HEK293 (cell line): ENCODE results near the gene KRTAP10-1.

ENCODE experiments used
- KLF10 ChIP-seq: fragments of 450-650 bp; IDR thresholded peaks from 2 replicates; pipeline ENCODE4 v1.5.1; 2018; ENCODE audit warnings: missing biosample characterization, mild to moderate bottlenecking, missing genetic modification characterization
- MEIS1 ChIP-seq: sonication (generic); formaldehyde crosslinking; IDR thresholded peaks from 2 replicates; pipeline ENCODE4 v1.8.1; 2022; ENCODE audit warnings: missing genetic modification reagents, mild to moderate bottlenecking, borderline replicate concordance
- ZBTB21 ChIP-seq: fragments of 450-650 bp; formaldehyde crosslinking; IDR thresholded peaks from 2 replicates; pipeline ENCODE4 v1.5.1; 2017; ENCODE audit warnings: missing biosample characterization, missing genetic modification characterization
- ZNF391 ChIP-seq: fragments of 450-650 bp; formaldehyde crosslinking; IDR thresholded peaks from 2 replicates; pipeline ENCODE4 v1.5.1; 2016; ENCODE audit warnings: low read depth, missing biosample characterization, missing genetic modification characterization, borderline replicate concordance
- ZNF433 ChIP-seq: fragments of 450-650 bp; formaldehyde crosslinking; IDR thresholded peaks from 2 replicates; pipeline ENCODE4 v1.5.1; 2016; ENCODE audit warnings: missing biosample characterization, missing genetic modification characterization, low read depth
- ZNF621 ChIP-seq: fragments of 450-650 bp; formaldehyde crosslinking; IDR thresholded peaks from 2 replicates; pipeline ENCODE4 v1.5.1; 2017; ENCODE audit warnings: missing biosample characterization, missing genetic modification characterization
- ZNF785 ChIP-seq: fragments of 450-650 bp; formaldehyde crosslinking; IDR thresholded peaks from 2 replicates; pipeline ENCODE4 v1.5.1; 2016; ENCODE audit warnings: missing biosample characterization, missing genetic modification characterization
- TF ChIP-seq, protein P1 (sequence below): fragments of 450-650 bp; formaldehyde crosslinking; IDR thresholded peaks from 2 replicates; pipeline ENCODE4 v1.5.1; 2016; ENCODE audit warnings: missing biosample characterization, missing genetic modification characterization
- TF ChIP-seq, protein P2 (sequence below): fragments of 450-650 bp; formaldehyde crosslinking; IDR thresholded peaks from 2 replicates; pipeline ENCODE4 v1.5.1; 2016; ENCODE audit warnings: missing biosample characterization, missing genetic modification characterization
- TF ChIP-seq, protein P3 (sequence below): fragments of 450-650 bp; formaldehyde crosslinking; IDR thresholded peaks from 2 replicates; pipeline ENCODE4 v1.5.1; 2016; ENCODE audit warnings: missing biosample characterization, missing genetic modification characterization

DNA sequence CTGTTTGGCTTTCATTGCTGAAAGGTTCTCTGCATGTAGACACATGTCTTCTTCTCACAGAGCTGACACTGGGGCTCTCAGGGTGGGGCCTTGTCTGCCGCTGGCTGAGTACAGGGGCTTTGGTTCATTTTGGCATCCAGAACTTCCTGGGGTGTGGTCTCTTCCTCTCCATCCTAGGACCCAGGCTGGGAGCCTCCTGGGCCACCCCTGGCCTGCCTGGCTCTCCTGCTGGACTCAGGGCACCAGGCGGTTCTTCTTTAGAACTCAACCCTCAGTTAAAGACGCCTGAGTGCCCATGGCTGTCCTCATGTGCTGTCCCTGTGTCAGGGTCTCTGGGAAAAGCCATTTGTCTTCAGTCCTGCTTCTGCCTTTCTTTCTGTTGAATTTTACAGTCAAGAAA lies 45.9 kb upstream of the KRTAP10-1 start:
- TF ChIP-seq ZNF391 (tag by site-specific recombination): no peak
- TF ChIP-seq, protein P1, sequence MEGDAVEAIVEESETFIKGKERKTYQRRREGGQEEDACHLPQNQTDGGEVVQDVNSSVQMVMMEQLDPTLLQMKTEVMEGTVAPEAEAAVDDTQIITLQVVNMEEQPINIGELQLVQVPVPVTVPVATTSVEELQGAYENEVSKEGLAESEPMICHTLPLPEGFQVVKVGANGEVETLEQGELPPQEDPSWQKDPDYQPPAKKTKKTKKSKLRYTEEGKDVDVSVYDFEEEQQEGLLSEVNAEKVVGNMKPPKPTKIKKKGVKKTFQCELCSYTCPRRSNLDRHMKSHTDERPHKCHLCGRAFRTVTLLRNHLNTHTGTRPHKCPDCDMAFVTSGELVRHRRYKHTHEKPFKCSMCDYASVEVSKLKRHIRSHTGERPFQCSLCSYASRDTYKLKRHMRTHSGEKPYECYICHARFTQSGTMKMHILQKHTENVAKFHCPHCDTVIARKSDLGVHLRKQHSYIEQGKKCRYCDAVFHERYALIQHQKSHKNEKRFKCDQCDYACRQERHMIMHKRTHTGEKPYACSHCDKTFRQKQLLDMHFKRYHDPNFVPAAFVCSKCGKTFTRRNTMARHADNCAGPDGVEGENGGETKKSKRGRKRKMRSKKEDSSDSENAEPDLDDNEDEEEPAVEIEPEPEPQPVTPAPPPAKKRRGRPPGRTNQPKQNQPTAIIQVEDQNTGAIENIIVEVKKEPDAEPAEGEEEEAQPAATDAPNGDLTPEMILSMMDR: no peak
- TF ChIP-seq, protein P2, sequence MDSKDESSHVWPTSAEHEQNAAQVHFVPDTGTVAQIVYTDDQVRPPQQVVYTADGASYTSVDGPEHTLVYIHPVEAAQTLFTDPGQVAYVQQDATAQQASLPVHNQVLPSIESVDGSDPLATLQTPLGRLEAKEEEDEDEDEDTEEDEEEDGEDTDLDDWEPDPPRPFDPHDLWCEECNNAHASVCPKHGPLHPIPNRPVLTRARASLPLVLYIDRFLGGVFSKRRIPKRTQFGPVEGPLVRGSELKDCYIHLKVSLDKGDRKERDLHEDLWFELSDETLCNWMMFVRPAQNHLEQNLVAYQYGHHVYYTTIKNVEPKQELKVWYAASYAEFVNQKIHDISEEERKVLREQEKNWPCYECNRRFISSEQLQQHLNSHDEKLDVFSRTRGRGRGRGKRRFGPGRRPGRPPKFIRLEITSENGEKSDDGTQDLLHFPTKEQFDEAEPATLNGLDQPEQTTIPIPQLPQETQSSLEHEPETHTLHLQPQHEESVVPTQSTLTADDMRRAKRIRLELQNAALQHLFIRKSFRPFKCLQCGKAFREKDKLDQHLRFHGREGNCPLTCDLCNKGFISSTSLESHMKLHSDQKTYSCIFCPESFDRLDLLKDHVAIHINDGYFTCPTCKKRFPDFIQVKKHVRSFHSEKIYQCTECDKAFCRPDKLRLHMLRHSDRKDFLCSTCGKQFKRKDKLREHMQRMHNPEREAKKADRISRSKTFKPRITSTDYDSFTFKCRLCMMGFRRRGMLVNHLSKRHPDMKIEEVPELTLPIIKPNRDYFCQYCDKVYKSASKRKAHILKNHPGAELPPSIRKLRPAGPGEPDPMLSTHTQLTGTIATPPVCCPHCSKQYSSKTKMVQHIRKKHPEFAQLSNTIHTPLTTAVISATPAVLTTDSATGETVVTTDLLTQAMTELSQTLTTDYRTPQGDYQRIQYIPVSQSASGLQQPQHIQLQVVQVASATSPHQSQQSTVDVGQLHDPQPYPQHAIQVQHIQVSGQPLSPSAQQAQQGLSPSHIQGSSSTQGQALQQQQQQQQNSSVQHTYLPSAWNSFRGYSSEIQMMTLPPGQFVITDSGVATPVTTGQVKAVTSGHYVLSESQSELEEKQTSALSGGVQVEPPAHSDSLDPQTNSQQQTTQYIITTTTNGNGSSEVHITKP (tag by site-specific recombination): no peak
- TF ChIP-seq KLF10 (tag by site-specific recombination): no peak
- TF ChIP-seq MEIS1 (CRISPR knock-in tag): no peak
- TF ChIP-seq, protein P3, sequence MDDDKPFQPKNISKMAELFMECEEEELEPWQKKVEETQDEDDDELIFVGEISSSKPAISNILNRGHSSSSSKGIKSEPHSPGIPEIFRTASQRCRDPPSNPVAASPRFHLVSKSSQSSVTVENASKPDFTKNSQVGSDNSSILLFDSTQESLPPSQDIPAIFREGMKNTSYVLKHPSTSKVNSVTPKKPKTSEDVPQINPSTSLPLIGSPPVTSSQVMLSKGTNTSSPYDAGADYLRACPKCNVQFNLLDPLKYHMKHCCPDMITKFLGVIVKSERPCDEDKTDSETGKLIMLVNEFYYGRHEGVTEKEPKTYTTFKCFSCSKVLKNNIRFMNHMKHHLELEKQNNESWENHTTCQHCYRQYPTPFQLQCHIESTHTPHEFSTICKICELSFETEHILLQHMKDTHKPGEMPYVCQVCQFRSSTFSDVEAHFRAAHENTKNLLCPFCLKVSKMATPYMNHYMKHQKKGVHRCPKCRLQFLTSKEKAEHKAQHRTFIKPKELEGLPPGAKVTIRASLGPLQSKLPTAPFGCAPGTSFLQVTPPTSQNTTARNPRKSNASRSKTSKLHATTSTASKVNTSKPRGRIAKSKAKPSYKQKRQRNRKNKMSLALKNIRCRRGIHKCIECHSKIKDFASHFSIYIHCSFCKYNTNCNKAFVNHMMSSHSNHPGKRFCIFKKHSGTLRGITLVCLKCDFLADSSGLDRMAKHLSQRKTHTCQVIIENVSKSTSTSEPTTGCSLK (tag by site-specific recombination): no peak
- no peak for TF ChIP-seq ZNF621 (tag by site-specific recombination)
- no peak for TF ChIP-seq ZNF785
- no peak for TF ChIP-seq ZNF433 (tag by site-specific recombination)
- TF ChIP-seq ZBTB21 (tag by site-specific recombination): no peak
